H1 (cell line): ENCODE results near the gene TAF15. TPM values are rescaled to one million over a fixed set of nuclear protein-coding genes. Genes with fewer than 3 reads are reported as not detected.

Source experiments
- HDAC2 ChIP-seq, 2 experiments: fragments of 300-600 bp in 1 of 2; sonication (generic) in 1 of 2; IDR thresholded peaks; 2 replicates each; pipeline ENCODE4 v1.6.1; 2011 to 2012; ENCODE audit warnings: low read depth in 2 of 2, low read length in 2 of 2, mild to moderate bottlenecking in 2 of 2, moderate library complexity in 2 of 2, borderline replicate concordance in 1 of 2, inconsistent platforms in 1 of 2
- polyA plus RNA-seq, 7 experiments: library from polyadenylated mRNA; depleted of rRNA in 3 of 7; stranded (reverse) in 5 of 7; unstranded in 2 of 7; fragments of >200 nt in 5 of 7; fragments of 200-250 nt in 2 of 7; gene quantifications; 1 replicate in 5 of 7; 2 replicates in 1 of 7; 4 replicates in 1 of 7; pipeline versions ENCODE4 v1.2.1 to v1.2.3, GENCODE V29; 2011 to 2013; ENCODE audit warnings: missing spikeins in 2 of 7, mixed read lengths in 2 of 7
- total RNA-seq: library from RNA; stranded (reverse); fragmentation: NEBNext Ultra II Directional; extraction: Animal tissue kit (Norgen Biotek cat#: 25700); gene quantifications from 2 replicates; pipeline ENCODE4 v1.2.1, GENCODE V29; 2021

Gene TAF15
- total and polyA plus RNA-seq, 2 of the 8 experiments (the other 6 are each of a cell fraction or from before 2014, with no cell fraction given), result 80.1 to 338 TPM

DNA sequence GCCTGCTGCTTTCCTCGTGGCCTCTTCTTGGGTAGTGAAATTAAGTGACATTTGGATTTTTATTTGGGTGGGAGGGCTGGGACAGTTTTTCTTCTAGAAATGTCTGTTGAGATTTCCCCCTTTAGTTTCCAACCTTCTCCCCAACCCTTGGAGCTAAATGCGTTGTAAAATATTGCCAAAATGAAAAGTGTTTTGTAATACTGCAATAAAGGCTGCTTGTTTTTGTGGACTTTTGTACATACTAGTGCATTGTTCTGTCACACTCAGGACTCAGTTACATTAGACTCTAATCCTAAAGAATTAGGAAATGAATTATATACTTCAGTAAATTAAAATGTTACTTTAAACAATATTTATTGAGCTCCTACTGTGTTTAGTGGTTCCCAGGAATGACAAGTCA, 37.7 kb downstream of the TAF15 start (continued):
- TF ChIP-seq HDAC2 (IDR thresholded peaks at IDR 0.05; ENCODE audit: borderline replicate concordance in 1 of 2, low read depth in 2 of 2, low read length in 2 of 2), result no peak
